Activated gamma-delta T cell treated with Interleukin-2 at 50 U/mL for 16 hours (primary cell): ENCODE measurements around the gene KANK3.
"Not testable (repeated sequence)": the region's sequence is repeated elsewhere in the genome, so short reads cannot be mapped to it uniquely, and the experiment has no call there.

Source experiments
- DNase-seq: peaks from one replicate; pipeline ENCODE4 v3.0.0-alpha.2; 2020

KANK3 gene

DNA sequence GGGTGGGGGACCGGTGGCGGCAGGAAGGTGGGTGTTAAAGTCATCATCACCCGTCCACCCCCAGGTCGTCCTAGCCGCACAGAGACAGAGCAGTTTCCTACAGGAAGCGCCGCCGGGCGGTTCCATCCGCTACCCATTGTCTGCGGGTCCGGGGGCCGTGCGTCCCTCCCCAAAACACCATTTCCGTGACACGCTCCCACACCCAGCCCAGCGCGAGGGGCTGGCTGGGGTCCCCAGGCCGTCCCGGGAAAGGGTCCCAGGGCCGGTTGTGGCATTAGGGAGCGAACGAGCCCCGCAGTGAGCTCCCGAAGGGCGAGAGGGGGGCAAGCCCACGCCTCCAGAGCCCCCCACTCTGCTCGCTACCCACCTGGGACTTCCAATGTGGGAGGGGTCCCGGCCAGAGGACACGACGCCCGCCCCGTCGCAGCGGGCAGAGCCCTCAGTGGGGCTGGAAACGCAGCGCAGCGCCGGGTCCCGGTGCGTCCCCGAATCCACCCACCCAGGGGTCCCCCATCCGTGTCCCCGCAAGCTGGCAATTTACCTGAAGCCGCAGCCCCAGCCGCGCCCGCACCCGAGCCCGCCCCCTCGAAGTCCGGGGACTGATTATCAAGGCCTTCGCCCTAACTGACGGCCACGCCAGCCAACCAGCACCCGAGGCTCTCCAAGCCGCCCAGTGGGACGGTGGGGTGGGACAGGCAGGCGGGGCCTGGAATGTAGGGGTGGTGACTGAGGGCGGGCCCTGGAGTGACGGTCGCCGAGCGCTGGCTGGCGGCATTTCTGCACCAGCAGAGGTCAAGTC, at the start of gene KANK3:
Gene KANK3 (minus strand): TSS at position 579 of the 799 bp plus-strand sequence. CDS start 5,434 bp downstream, outside the sequence.
- peak; percentile 94 for DNase-seq

GRCh38 chr19:8392017-8392591, 49.0 kb upstream of the KANK3 start:
- no peak for DNase-seq

DNA sequence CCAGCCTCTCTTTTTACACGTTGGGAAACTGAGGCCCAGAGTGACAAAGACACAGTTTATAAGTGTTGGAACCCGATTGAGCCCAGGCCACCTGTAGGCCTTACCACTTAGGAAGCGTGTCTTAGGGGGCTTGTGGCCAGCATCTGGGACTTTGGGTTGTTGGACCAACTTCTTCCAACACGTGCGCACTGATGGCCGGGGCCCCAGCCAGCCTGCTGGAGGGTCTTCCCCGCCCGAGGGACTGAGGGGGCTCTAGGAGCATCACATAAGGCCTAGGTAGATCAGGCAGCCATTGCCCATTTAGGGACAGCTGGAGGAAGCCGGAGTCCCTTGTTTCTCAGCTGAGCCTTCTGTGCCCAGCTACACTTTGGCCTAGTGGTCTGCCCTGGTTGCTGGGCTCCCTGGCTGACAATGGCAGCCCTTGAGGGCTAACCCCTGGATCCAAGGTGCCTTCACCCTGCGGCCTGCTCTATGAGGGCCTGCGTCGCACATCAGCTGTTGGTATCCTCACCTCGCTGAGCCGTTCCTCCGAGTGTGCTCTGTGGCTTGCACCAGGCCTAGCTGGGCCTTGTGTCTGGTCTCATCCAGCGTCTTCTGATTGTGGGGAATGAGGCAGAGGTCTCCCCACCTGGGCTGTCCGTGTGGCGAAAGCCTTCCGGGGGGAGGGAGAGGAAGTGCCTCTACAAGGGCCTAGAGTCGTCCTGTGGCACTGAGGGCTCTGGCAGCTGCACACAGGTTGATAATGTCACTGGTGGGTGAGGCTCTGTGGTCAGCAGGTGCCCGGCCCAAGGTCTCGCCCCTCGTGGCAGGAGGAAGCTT, 48.3 kb upstream of the KANK3 start:
- DNase-seq: no peak

DNA sequence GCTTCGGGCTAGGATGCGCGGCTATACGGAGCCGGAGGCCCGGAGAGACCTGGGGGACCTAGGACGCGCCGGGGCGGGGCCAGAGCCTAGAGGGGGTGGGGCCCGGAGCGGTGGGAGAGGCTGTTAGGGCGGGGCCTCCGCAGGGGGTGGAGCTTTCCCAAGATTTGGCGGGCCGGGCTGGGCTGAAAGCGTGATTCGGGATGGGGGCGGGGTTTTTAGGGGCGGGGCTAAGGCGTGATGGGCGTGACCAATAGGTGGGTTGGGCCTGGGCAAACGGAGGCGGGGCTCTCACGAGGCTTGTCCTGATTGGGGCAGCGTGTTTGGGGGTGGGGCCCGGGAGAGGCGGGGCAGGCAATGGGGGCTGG, 47.5 kb upstream of the KANK3 start:
- peak; percentile 85 for DNase-seq

GRCh38 chr19:8389891-8390616, 47.0 kb upstream of the KANK3 start, which contains the start of gene RAB11B:
RAB11B (plus strand) TSS chr19:8390360; CDS start chr19:8390417, 57 bp downstream.
- DNase-seq: peak; percentile 98

DNA sequence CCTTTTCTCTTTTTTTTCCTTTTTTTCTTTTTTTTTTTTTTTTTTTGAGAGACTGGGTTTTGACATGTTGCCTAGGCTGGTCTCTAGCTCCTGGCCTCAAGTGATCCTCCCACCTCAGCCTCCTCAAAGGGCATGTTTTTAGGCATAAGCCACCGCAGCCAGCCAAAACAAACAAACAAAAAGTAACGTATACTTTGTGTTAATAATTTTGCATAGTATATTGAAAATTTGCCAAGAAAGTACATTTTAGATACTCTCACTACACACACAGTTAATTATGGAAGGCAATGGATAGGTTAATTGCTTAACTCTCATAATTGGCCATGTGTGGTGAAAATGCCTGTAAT, 45.5 kb upstream of the KANK3 start:
- no peak for DNase-seq

- no peak for DNase-seq
These were observed 44.9 kb upstream of the KANK3 start for GRCh38 chr19:8387688-8388611.

GRCh38 chr19:8386990-8387389, 43.9 kb upstream of the KANK3 start:
- no peak for DNase-seq

DNA sequence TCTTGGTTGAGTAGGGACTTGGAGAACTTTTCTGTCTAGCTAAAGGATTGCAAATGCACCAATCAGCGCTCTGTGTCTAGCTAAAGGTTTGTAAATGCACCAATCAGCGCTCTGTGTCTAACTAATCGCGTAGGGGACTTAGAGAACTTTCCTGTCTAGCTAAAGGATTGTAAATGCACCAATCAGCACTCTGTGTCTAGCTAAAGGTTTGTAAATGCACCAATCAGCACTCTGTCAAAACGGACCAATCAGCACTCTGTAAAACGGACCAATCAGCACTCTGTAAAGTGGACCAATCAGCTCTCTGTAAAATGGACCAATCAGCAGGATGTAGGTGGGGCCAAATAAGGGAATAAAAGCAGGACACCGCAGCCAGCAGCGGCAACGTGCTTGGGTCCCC, 43.4 kb upstream of the KANK3 start:
- DNase-seq: not testable (repeated sequence)

- not testable (repeated sequence) for DNase-seq
These were observed 42.5 kb upstream of the KANK3 start for GRCh38 chr19:8385566-8385965.

DNA sequence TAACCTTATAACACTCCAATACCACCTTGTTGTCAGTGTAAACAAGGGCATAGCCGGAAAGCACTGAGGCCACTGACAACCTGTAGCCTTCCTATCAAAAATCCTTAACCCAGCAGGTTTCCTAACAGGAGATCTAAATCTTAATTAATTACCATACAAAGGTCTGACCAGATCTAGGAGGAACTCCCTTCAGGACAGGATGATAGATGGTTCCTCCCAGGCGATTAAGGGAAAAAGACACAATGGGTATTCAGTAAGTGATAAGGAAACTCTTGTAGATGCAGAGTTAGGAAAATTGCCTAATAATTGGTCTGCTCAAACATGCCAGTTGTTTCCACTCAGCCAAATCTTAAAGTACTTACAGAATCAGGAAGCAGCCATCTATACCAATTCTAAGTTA, 42.0 kb upstream of the KANK3 start:
- not testable (repeated sequence) for DNase-seq

- not testable (repeated sequence) for DNase-seq
These were observed 41.5 kb upstream of the KANK3 start for GRCh38 chr19:8384569-8384968.

DNA sequence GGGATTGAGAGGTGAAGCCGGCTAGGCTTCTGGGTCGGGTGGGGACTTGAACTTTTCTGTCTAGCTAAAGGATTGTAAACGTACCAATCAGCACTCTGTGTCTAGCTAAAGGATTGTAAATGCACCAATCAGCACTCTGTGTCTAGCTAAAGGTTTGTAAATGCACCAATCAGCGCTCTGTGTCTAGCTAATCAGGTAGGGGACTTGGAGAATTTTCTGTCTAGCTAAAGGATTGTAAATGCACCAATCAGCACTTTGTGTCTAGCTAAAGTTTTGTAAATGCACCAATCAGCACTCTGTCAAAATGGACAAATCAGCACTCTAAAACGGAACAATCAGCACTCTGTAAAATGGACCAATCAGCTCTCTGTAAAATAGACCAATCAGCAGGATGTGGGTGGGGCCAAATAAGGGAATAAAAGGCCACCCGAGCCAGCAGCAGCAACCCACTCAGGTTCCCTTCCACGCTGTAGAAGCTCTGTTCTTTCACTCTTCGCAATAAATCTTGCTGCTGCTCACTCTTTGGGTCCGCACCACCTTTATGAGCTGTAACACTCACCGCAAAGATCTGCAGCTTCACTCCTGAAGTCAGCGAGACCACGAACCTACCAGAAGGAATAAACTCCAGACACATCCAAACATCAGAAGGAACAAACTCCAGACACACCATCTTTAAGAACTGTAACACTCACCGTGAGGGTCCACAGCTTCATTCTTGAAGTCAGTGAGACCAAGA, 36.3 kb upstream of the KANK3 start:
- DNase-seq: not testable (repeated sequence)

GRCh38 chr19:8377598-8377997, 34.5 kb upstream of the KANK3 start:
- no peak for DNase-seq

DNA sequence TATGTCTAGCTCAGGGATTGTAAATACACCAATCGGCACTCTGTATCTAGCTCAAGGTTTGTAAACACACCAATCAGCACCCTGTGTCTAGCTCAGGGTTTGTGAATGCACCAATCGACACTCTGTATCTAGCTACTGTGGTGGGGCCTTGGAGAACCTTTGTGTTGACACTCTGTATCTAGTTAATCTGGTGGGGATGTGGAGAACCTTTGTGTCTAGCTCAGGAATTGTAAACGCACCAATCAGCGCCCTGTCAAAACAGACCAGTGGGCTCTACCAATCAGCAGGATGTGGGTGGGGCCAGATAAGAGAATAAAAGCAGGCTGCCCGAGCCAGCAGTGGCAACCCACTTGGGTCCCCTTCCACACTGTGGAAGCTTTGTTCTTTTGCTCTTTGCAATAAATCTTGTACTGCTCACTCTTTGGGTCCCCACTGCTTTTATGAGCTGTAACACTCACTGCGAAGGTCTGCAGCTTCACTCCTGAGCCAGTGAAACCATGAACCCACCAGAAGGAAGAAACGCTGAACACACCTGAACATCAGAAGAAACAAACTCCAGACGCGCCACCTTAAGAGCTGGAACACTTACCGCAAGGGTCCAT, 33.4 kb upstream of the KANK3 start:
- DNase-seq: not testable (repeated sequence)

GRCh38 chr19:8375766-8376165, 32.7 kb upstream of the KANK3 start:
- not testable (repeated sequence) for DNase-seq

GRCh38 chr19:8373867-8374813, 31.1 kb upstream of the KANK3 start:
- DNase-seq: no peak

- no peak for DNase-seq
These were observed 28.1 kb upstream of the KANK3 start for GRCh38 chr19:8371011-8371804.
